Measurements from ENCODE around the gene SOCS4. TPM values are rescaled to one million over a fixed set of nuclear protein-coding genes. Genes with fewer than 3 reads are reported as not detected.

The SOCS4 gene
- total RNA-seq, 2 experiments from 2014 or later = 17.7 to 17.9 TPM

GRCh38 chr14:55097881-55098560 lies 71.0 kb downstream of the SOCS4 start:
- no peaks in the 10 kb centered on the region for H3K9me3 Mint-ChIP-seq
- H3K27ac Mint-ChIP-seq = peak overlapping the region; percentile 64
- H3K4me3 Mint-ChIP-seq = no peak overlapping the region
- H3K4me1 Mint-ChIP-seq (ENCODE audit: low read depth) = peaks cover 28% of the 10 kb centered on the region
- peak; percentile 64 for DNase-seq
- CTCF ChIA-PET = interaction anchor here (0.6 to 1.5 kb wide), 6 partner anchors 8 to 63 kb away, joined by 3 to 6 read pairs (median 4); partner anchors contain the start of gene MAPK1IP1L
- H3K27me3 Mint-ChIP-seq (ENCODE audit: low read depth) = no peaks in the 10 kb centered on the region
- H3K36me3 Mint-ChIP-seq (ENCODE audit: low read depth) = no peaks in the 10 kb centered on the region
- intact Hi-C loops (cut with micrococcal nuclease) = loop anchor here (1.0 to 5.0 kb wide), 6 partner anchors 9 to 484 kb away; partner anchors contain the start of genes KTN1, SOCS4 and WDHD1

DNA sequence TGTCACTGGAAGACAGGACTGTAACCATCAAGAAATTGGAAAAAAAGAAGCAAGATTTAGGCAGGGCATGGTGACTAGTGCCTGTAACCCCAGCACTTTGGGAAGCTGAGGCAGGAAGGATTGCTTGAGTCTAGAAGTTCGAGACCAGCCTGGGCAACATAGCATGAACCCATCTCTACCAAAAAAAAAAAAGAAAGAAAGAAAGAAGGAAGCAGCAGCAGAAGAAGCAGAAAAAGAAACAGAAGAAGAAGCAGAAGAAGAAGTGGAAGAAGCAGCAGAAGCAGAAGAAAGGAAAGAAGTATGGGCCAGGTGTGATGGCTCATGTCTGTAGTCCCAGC lies 71.5 kb downstream of the SOCS4 start:
- Mint-ChIP-seq H3K4me3 (no peak overlapping the region), H3K9me3 (no peaks in the 10 kb centered on the region), H3K4me1 (ENCODE audit: low read depth) (peaks cover 32% of the 10 kb centered on the region), H3K27ac (peak overlapping the region; percentile 64), H3K36me3 (ENCODE audit: low read depth) (no peaks in the 10 kb centered on the region), H3K27me3 (ENCODE audit: low read depth) (no peaks in the 10 kb centered on the region)
- intact Hi-C loops (cut with micrococcal nuclease) = loop anchor here (1.0 to 5.0 kb wide), 5 partner anchors 26 to 484 kb away; partner anchors contain the start of genes KTN1, SOCS4 and WDHD1
- CTCF ChIA-PET = interaction anchor here (0.8 to 1.5 kb wide), 5 partner anchors 8 to 62 kb away, joined by 3 to 6 read pairs (median 4); partner anchors contain the start of gene MAPK1IP1L
- no peak for DNase-seq

Other genes with a start within 250 kb of the SOCS4 start
- gene GCH1, start 124.4 kb upstream of the SOCS4 start, total RNA-seq = 10 to 100 TPM; 56.8 to 57.3 TPM
- gene WDHD1, start 137 bp upstream of the SOCS4 start, total RNA-seq = 10 to 100 TPM; 61.1 to 62.9 TPM
- gene MAPK1IP1L, start 24.4 kb downstream of the SOCS4 start, total RNA-seq = 10 to 100 TPM; 78.2 to 83.4 TPM
- 1 to 10 TPM; 1.1 to 1.3 TPM for gene LGALS3, start 102.0 kb downstream of the SOCS4 start, total RNA-seq
- gene DLGAP5, start 164.3 kb downstream of the SOCS4 start, total RNA-seq = 100 to 1,000 TPM; 117 to 120 TPM
- 10 to 100 TPM; 17.4 to 17.7 TPM for gene FBXO34, start 244.2 kb downstream of the SOCS4 start, total RNA-seq